HEK293T (cell line): ENCODE results near the gene NELFB.

Experiments used
- BHLHE40 ChIP-seq: fragments of 450-650 bp; IDR thresholded peaks from 2 replicates; pipeline ENCODE4 v1.6.1; 2016; ENCODE audit warnings: mild to moderate bottlenecking, moderate library complexity, borderline replicate concordance
- FOXK2 ChIP-seq: fragments of 450-650 bp; IDR thresholded peaks from 2 replicates; pipeline ENCODE4 v1.6.1; 2016; ENCODE audit warnings: mild to moderate bottlenecking
- FOXM1 ChIP-seq: fragments of 450-650 bp; IDR thresholded peaks from 2 replicates; pipeline ENCODE4 v1.6.1; 2017; ENCODE audit warnings: mild to moderate bottlenecking, borderline replicate concordance
- HDGF ChIP-seq: fragments of 450-650 bp; IDR thresholded peaks from 2 replicates; pipeline ENCODE4 v1.6.1; 2017; ENCODE audit warnings: antibody characterized with exemption, borderline replicate concordance
- L3MBTL2 ChIP-seq: fragments of 450-650 bp; conservative IDR thresholded peaks from 2 replicates; pipeline ENCODE4 v1.6.1; 2016; ENCODE audit warnings: mild to moderate bottlenecking
- SP1 ChIP-seq: fragments of 450-650 bp; IDR thresholded peaks from 2 replicates; pipeline ENCODE4 v1.6.1; 2017
- SUZ12 ChIP-seq: fragments of 450-650 bp; IDR thresholded peaks from 2 replicates; pipeline ENCODE4 v1.6.1; 2016; ENCODE audit warnings: mild to moderate bottlenecking

GRCh38 chr9:137232510-137232909, 22.6 kb upstream of the NELFB start:
- TF ChIP-seq HDGF (no peak), FOXM1 (no peak), FOXK2 (no peak), SP1 (no peak), BHLHE40 (no peak), SUZ12 (no peak), L3MBTL2 (no peak)
